ENCODE data around the gene SPECC1. TPM values are rescaled to one million over a fixed set of nuclear protein-coding genes. Genes with fewer than 3 reads are reported as not detected.

SPECC1 gene
- total and polyA plus RNA-seq, 9 of the 15 experiments (the other 6 are each of a cell fraction or from before 2014, with no cell fraction given), result 2.4 to 19.6 (median 14.7) TPM

DNA sequence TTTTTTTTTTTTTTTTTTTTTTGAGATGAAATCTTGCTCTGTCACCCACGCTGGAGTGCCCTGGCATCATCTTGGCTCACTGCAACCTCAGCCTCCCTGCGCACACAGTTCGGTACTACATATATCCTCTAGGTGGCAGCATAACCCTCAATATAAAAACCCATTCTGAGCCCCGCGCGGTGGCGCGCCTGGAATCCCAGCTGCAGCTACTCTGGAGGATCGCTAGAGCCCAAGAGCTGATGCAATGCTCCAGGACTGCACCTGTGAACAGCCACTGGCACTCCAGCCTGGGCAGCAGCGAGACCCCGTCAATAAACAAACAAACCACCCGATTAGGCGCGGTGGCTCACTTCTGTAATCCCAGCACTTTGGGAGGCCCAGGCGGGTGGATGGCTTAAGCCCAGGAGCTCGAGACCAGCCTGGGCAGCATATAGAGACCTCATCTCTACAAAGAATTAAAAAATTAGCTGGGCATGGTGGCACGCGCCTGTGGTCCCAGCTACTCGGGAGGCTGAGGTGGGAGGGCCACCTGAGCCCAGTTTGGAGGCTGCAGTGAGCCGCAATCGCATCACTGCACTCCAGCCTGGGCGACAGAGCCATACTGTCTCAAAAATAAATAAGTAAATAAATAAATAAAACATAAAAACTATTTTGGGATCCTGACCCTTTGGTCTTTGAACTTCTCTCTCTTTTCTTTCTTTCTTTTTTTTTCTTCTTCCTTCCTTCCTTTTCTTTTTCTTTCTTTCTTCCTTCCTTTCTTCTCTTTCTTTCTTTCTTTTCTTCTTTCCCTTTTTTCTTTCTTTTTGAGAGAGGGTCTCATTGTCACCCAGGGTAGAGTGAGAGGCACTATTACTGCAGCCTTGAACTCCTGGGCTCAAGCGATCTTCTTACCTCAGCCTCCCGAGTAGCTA is 16.1 kb upstream of the SPECC1 start (continued):
- TF ChIP-seq, protein P1, sequence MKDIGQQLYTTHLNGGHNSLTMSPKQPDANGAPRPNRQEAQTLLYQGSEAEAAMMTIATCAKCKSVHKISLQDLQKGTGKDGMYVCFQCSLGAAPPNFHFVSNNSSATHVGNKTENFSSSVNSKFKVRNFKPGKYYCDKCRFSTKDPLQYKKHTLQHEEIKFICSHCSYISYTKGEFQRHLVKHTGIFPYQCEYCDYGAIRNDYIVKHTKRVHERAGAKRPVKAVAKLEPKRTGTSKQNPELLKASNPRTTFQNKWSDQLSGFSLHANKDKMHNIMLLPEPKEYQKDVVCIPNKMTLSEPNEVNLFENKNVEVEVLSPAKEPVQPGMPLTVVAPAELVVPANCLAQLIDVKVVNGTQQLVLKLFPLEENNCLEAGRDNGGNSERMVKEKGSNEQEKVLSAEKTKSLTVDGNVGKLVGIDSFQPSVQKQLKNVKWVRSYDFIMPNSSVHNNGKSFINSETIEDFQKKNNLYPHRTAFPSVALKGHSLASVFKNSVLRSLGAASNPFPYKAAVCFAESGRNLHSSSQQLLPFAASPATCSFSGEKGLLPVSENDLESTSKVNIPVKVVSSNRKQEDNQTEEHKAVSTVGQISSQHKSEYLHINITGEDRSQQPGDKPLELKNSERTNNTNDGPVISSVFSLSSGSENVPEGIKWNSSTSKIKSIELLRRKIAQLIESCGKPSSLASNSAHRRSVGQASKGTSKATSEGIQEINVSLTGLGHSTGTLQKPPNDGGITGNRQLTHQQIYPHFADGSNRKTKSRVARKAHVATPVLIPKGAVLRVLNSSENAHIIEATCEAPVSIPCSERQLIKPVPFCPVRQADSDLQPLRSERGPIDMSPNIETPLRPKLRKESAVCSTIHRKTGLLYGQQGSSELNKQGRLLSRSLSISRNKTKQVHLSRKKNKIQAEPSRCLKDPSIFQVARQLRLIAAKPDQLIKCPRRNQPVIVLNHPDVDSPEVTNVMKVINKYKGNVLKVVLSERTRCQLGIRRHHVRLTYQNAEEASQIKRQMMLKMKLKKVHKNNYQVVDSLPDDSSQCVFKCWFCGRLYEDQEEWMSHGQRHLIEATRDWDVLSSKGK (CRISPR knock-in tag; IDR thresholded peaks at IDR 0.05), result no peak
- TF ChIP-seq KLF16 (IDR thresholded peaks at IDR 0.05) (no peak), SIRT6 (IDR thresholded peaks at IDR 0.05; ENCODE audit: low read depth, low read length) (no peak), ARHGAP35 (IDR thresholded peaks at IDR 0.05; ENCODE audit: partially characterized antibody) (no peak), DLX4 (CRISPR knock-in tag; IDR thresholded peaks at IDR 0.05) (no peak), ZBTB8A (IDR thresholded peaks at IDR 0.05; ENCODE audit: partially characterized antibody) (no peak), CEBPB (tag; IDR thresholded peaks at IDR 0.05) (peak; percentile 66), ZNF146 (CRISPR knock-in tag; IDR thresholded peaks at IDR 0.05; ENCODE audit: unreplicated experiment) (no peak), NONO (IDR thresholded peaks at IDR 0.05; ENCODE audit: low read depth in 2 of 2, low read length in 1 of 2) (no peak), CHD4 (IDR thresholded peaks at IDR 0.05; ENCODE audit: insufficient read depth, insufficient replicate concordance, low read depth, low read length, poor library complexity, severe bottlenecking) (no peak), ZNF431 (CRISPR knock-in tag; IDR thresholded peaks at IDR 0.05) (no peak), SFPQ (IDR thresholded peaks at IDR 0.05; ENCODE audit: low read depth, low read length) (no peak), EP400 (IDR thresholded peaks at IDR 0.05) (peak; percentile 61; the same call in 1 of the 2 replicates), NR2F6 (CRISPR knock-in tag; IDR thresholded peaks at IDR 0.05) (no peak)
- TF ChIP-seq, protein P2, sequence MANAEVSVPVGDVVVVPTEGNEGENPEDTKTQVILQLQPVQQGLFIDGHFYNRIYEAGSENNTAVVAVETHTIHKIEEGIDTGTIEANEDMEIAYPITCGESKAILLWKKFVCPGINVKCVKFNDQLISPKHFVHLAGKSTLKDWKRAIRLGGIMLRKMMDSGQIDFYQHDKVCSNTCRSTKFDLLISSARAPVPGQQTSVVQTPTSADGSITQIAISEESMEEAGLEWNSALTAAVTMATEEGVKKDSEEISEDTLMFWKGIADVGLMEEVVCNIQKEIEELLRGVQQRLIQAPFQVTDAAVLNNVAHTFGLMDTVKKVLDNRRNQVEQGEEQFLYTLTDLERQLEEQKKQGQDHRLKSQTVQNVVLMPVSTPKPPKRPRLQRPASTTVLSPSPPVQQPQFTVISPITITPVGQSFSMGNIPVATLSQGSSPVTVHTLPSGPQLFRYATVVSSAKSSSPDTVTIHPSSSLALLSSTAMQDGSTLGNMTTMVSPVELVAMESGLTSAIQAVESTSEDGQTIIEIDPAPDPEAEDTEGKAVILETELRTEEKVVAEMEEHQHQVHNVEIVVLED (CRISPR knock-in tag; IDR thresholded peaks at IDR 0.05), result no peak
- TF ChIP-seq, protein P3, sequence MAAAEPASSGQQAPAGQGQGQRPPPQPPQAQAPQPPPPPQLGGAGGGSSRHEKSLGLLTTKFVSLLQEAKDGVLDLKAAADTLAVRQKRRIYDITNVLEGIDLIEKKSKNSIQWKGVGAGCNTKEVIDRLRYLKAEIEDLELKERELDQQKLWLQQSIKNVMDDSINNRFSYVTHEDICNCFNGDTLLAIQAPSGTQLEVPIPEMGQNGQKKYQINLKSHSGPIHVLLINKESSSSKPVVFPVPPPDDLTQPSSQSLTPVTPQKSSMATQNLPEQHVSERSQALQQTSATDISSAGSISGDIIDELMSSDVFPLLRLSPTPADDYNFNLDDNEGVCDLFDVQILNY (CRISPR knock-in tag; IDR thresholded peaks at IDR 0.05), result no peak
